Naive thymus-derived CD4-positive, alpha-beta T cell (primary cell): ENCODE results near the gene ARMCX6. TPM values are rescaled to one million over a fixed set of nuclear protein-coding genes. Genes with fewer than 3 reads are reported as not detected.
"Not testable (repeated sequence)": the region's sequence is repeated elsewhere in the genome, so short reads cannot be mapped to it uniquely, and the experiment has no call there.

Source experiments
- ATAC-seq: fragments of 150-1000 bp; cut with Tn5 transposase; 2 replicates; pipeline ENCODE4 v1.10.0; 2021; ENCODE audit warnings: mild to moderate bottlenecking, moderate library complexity
- CTCF ChIA-PET: fragments of 350-600 bp; sonication (Branson Sonifier 250); formaldehyde crosslinking; loops from one replicate; lab custom pipeline; 2021; ENCODE audit warnings: antibody characterized with exemption; lab: Charles Lee
- POLR2A ChIA-PET: fragments of 350-600 bp; sonication (Branson Sonifier 250); formaldehyde crosslinking; loops from one replicate; lab custom pipeline; 2021; ENCODE audit warnings: antibody characterized with exemption, inconsistent platforms; lab: Charles Lee
- DNase-seq, 9 donors: peaks; one replicate each; pipeline versions ENCODE4 v3.0.0 to v3.0.0-alpha.2; 2020 to 2022; ENCODE audit warnings: mixed read lengths in 1 of 9
- H3K27ac ChIP-seq: one replicate; pipeline ENCODE4 v1.7.0; 2013; ENCODE audit warnings: mild to moderate bottlenecking, low read depth, low read length, moderate library complexity
- H3K27me3 ChIP-seq, 2 donors: one replicate each; pipeline ENCODE4 v1.7.0; 2013; ENCODE audit warnings: low read length in 2 of 2, mild to moderate bottlenecking in 2 of 2, moderate library complexity in 2 of 2; ENCODE audit not compliant: control insufficient read depth in 2 of 2, insufficient read depth in 2 of 2
- H3K36me3 ChIP-seq, 3 experiments: 1 replicate in 2 of 3; 2 replicates in 1 of 3; pipeline ENCODE4 v1.7.0; 2013; ENCODE audit warnings: low read length in 3 of 3, mild to moderate bottlenecking in 3 of 3, moderate library complexity in 1 of 3; ENCODE audit not compliant: insufficient read depth in 3 of 3, control insufficient read depth in 2 of 3
- H3K4me1 ChIP-seq, 2 donors: one replicate each; pipeline ENCODE4 v1.7.0; 2013; ENCODE audit warnings: low read length in 2 of 2, mild to moderate bottlenecking in 2 of 2, moderate library complexity in 1 of 2; ENCODE audit not compliant: control insufficient read depth in 2 of 2, insufficient read depth in 2 of 2
- H3K4me3 ChIP-seq: 2 replicates; pipeline ENCODE4 v1.7.0; 2013; ENCODE audit warnings: mild to moderate bottlenecking, low read length
- H3K9me3 ChIP-seq, 3 experiments: 1 replicate in 2 of 3; 2 replicates in 1 of 3; pipeline ENCODE4 v1.7.0; 2013; ENCODE audit warnings: low read length in 3 of 3; ENCODE audit not compliant: control insufficient read depth in 2 of 3
- H3K27ac Mint-ChIP-seq, 9 donors: one replicate each; pipeline ENCODE4 v1.8.0; 2020 to 2022; ENCODE audit warnings: mixed read lengths in 9 of 9, mild to moderate bottlenecking in 8 of 9, moderate library complexity in 5 of 9, inconsistent platforms in 2 of 9
- H3K27me3 Mint-ChIP-seq, 5 donors: one replicate each; pipeline ENCODE4 v1.8.0; 2021 to 2022; ENCODE audit warnings: mixed read lengths in 5 of 5, mild to moderate bottlenecking in 1 of 5
- H3K36me3 Mint-ChIP-seq, 5 donors: one replicate each; pipeline ENCODE4 v1.8.0; 2020 to 2022; ENCODE audit warnings: mixed read lengths in 5 of 5, mild to moderate bottlenecking in 3 of 5, inconsistent platforms in 1 of 5
- H3K4me1 Mint-ChIP-seq, 7 donors: one replicate each; pipeline ENCODE4 v1.8.0; 2020 to 2022; ENCODE audit warnings: mixed read lengths in 7 of 7, mild to moderate bottlenecking in 3 of 7, inconsistent platforms in 1 of 7
- H3K4me3 Mint-ChIP-seq, 10 donors: one replicate each; pipeline ENCODE4 v1.8.0; 2020 to 2022; ENCODE audit warnings: mild to moderate bottlenecking in 10 of 10, mixed read lengths in 10 of 10, moderate library complexity in 6 of 10, inconsistent platforms in 2 of 10
- H3K9me3 Mint-ChIP-seq, 11 donors: one replicate each; pipeline ENCODE4 v1.8.0; 2020 to 2022; ENCODE audit warnings: mixed read lengths in 11 of 11, mild to moderate bottlenecking in 4 of 11, inconsistent platforms in 1 of 11, moderate library complexity in 1 of 11
- intact Hi-C, 2 donors: fragments of 100-400 bp; cut with micrococcal nuclease; formaldehyde crosslinking; loops; one replicate each; pipeline ENCODE4 v1.15.1; 2023
- polyA plus RNA-seq, 2 donors: library from polyadenylated mRNA; unstranded; fragments of 300-500 nt; fragmentation: Illumina TruSeq; gene quantifications; one replicate each; pipeline ENCODE4 v1.2.3, GENCODE V29; 2021
- total RNA-seq, 6 experiments: library from RNA in 5 of 6; stranded (reverse) in 5 of 6; gene quantifications; 1 replicate in 5 of 6; 2 replicates in 1 of 6; pipeline ENCODE4 v1.2.3 and lab custom pipeline; 2021 to 2026

The ARMCX6 gene
- total and polyA plus RNA-seq, 7 experiments from 2014 or later, result 27.3 to 60.1 (median 42.0) TPM

DNA sequence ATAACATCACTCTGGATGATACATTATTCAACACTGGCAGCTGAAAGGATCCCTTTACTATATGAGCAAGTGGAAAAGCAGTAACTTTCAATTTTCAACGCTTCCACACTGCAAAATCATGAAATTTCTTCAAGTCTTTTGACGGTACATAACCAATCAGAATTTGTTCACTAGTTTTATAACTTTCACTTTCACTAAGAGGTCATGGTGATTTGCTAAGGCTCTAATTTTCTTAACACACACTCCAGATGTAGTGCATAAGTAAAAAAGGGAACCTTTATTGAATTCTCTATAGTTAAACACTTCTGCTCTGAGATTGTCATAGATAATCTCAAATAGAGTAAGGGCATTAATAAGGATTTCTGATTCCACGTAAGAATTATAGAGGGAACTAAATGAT is 37.7 kb upstream of the ARMCX6 start:
- no peaks in the 10 kb centered on the region for H3K36me3 ChIP-seq
- H3K4me3 Mint-ChIP-seq, result peak overlapping the region; percentile 14 to 79 (median 69)
- H3K9me3 ChIP-seq, result no peaks in the 10 kb centered on the region
- peak overlapping the region; percentile 44 for H3K27ac ChIP-seq
- DNase-seq (peak in 2 of 9 donors; percentile 10 to 23), ATAC-seq (peak; percentile 38)
- CTCF ChIA-PET, result no interaction called here
- peaks cover 0 to 3% (median 0%) of the 10 kb centered on the region in 11 donors for H3K9me3 Mint-ChIP-seq
- no peaks in the 10 kb centered on the region for H3K4me1 ChIP-seq
- H3K27ac Mint-ChIP-seq, result peak overlapping the region; percentile 38 to 91 (median 70)
- intact Hi-C loops, result loop anchor here in 1 of 2 donors (10.0 kb wide), 1 partner anchor 139 kb away; no protein-coding TSS in a partner anchor
- no peaks in the 10 kb centered on the region for H3K27me3 ChIP-seq
- peaks cover 8 to 23% (median 14%) of the 10 kb centered on the region in 7 donors for H3K4me1 Mint-ChIP-seq
- POLR2A ChIA-PET, result no interaction called here
- no peaks in the 10 kb centered on the region for H3K36me3 Mint-ChIP-seq
- H3K27me3 Mint-ChIP-seq, result peaks cover 0 to 2% (median 0%) of the 10 kb centered on the region in 5 donors
- H3K4me3 ChIP-seq, result peak overlapping the region; percentile 13

DNA sequence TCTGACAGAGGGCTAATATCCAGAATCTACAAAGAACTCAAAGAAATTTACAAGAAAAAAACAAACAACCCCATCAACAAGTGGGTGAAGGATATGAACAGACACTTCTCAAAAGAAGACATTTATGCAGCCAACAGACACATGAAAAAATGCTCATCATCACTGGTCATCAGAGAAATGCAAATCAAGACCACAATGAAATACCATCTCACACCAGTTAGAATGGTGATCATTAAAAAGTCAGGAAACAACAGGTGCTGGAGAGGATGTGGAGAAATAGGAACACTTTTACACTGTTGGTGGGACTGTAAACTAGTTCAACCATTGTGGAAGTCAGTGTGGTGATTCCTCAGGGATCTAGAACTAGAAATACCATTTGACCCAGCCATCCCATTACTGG is 29.9 kb upstream of the ARMCX6 start:
- H3K27me3 ChIP-seq, intact Hi-C loops, H3K36me3 ChIP-seq, H3K27ac ChIP-seq, DNase-seq, H3K4me3 Mint-ChIP-seq, H3K4me1 ChIP-seq, H3K27ac Mint-ChIP-seq, H3K4me3 ChIP-seq, H3K36me3 Mint-ChIP-seq, H3K27me3 Mint-ChIP-seq, ATAC-seq, POLR2A ChIA-PET, CTCF ChIA-PET, H3K9me3 ChIP-seq, H3K9me3 Mint-ChIP-seq, H3K4me1 Mint-ChIP-seq: not testable (repeated sequence)

DNA sequence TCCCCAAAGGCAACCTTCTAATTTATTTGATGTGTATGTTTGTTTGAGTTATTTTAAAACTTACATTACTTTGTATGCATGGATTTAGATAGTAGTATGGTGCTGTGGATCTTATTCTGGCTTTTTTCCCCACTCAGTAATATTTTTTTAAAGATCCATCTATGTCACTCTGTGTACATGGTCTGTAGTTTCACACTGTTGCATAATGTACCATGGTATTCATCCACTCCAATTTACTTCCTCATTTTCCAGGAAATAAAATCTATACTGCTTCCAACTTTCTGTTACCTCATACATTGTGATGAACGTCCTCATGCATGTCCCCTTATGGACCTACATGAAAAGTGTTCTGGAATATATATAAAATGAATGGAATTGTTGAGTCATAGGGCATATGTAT is 24.3 kb upstream of the ARMCX6 start:
- H3K4me3 ChIP-seq, result no peak overlapping the region
- no peaks in the 10 kb centered on the region for H3K4me1 ChIP-seq
- Mint-ChIP-seq H3K27ac (no peak overlapping the region), H3K27me3 (no peaks in the 10 kb centered on the region), H3K4me3 (no peak overlapping the region), H3K4me1 (no peaks in the 10 kb centered on the region), H3K36me3 (no peaks in the 10 kb centered on the region), H3K9me3 (no peaks in the 10 kb centered on the region)
- H3K9me3 ChIP-seq, result no peaks in the 10 kb centered on the region
- DNase-seq, result no peak
- intact Hi-C loops, result no loop called here
- H3K27ac ChIP-seq, result no peak overlapping the region
- ChIA-PET CTCF (no interaction called here), POLR2A (no interaction called here)
- no peaks in the 10 kb centered on the region for H3K27me3 ChIP-seq
- ATAC-seq, result no peak
- no peaks in the 10 kb centered on the region for H3K36me3 ChIP-seq

DNA sequence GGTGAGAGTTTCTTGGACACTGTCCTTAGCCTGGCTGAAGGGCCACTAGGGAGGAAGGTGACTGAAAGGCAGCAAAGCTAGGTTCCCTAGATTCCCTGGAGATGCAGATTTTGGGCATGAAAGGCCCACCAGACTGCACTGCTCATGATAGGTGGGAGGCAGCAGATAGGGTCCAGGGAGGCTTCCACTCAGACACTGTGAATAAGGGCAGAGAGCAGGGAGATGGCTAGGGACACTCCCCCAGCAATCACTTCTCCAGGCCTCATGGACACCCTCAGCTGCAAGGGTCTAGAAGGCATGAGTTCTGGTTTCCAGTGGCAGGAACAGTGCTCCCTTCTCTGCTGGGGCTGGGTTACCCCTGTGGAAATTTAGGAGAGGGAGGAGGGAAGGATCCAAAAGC is 21.8 kb upstream of the ARMCX6 start:
- no peak for ATAC-seq
- no peak overlapping the region for H3K27ac Mint-ChIP-seq
- DNase-seq, result no peak
- H3K9me3 Mint-ChIP-seq, result no peaks in the 10 kb centered on the region
- CTCF ChIA-PET, result no interaction called here
- H3K4me1 Mint-ChIP-seq, result no peaks in the 10 kb centered on the region
- Histone ChIP-seq H3K4me3 (no peak overlapping the region), H3K36me3 (no peaks in the 10 kb centered on the region), H3K9me3 (no peaks in the 10 kb centered on the region), H3K27me3 (no peaks in the 10 kb centered on the region), H3K27ac (no peak overlapping the region), H3K4me1 (no peaks in the 10 kb centered on the region)
- POLR2A ChIA-PET, result no interaction called here
- H3K27me3 Mint-ChIP-seq, result no peaks in the 10 kb centered on the region
- intact Hi-C loops, result no loop called here
- no peak overlapping the region for H3K4me3 Mint-ChIP-seq
- peaks cover 0 to 5% (median 0%) of the 10 kb centered on the region in 5 donors for H3K36me3 Mint-ChIP-seq

DNA sequence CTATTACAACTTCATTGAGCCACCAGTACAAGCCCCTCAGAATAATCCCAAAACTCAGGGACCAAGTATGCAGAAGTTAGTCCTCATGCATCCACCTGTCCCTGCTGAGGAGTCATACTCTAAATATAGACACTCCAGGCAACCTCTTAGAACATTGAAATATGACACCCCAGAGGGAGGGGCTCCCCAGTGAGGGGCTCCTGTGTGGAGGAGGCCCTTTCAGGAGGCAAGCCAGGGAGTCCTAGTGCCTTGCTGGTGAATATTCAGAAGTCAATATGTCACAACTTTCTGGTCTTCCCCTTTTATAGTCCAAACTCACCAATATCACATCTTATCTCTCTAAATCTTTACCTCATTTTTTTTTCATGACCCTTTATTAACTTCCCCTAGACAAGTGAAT is 1.6 kb upstream of the ARMCX6 start:
- peaks cover 0 to 7% (median 3%) of the 10 kb centered on the region in 5 donors for H3K36me3 Mint-ChIP-seq
- intact Hi-C loops, result loop anchor here (5.0 to 10.0 kb wide), 4 partner anchors 138 to 538 kb away; partner anchors contain the start of genes BEX5 (in 1 of the 2) and CENPI (in 1 of the 2)
- peak overlapping the region in 1 of 9 donors; percentile 10 for H3K27ac Mint-ChIP-seq
- Histone ChIP-seq H3K27me3 (no peaks in the 10 kb centered on the region), H3K4me3 (no peak overlapping the region), H3K9me3 (no peaks in the 10 kb centered on the region), H3K27ac (no peak overlapping the region), H3K4me1 (peaks cover 7 to 9% of the 10 kb centered on the region in 2 donors), H3K36me3 (peaks cover 0 to 5% (median 0%) of the 10 kb centered on the region in 3 experiments)
- H3K9me3 Mint-ChIP-seq, result no peaks in the 10 kb centered on the region
- ChIA-PET POLR2A (no interaction called here), CTCF (no interaction called here)
- ATAC-seq (no peak), DNase-seq (no peak)
- no peaks in the 10 kb centered on the region for H3K27me3 Mint-ChIP-seq
- H3K4me3 Mint-ChIP-seq, result no peak overlapping the region
- H3K4me1 Mint-ChIP-seq, result peaks cover 5 to 36% (median 26%) of the 10 kb centered on the region in 7 donors

DNA sequence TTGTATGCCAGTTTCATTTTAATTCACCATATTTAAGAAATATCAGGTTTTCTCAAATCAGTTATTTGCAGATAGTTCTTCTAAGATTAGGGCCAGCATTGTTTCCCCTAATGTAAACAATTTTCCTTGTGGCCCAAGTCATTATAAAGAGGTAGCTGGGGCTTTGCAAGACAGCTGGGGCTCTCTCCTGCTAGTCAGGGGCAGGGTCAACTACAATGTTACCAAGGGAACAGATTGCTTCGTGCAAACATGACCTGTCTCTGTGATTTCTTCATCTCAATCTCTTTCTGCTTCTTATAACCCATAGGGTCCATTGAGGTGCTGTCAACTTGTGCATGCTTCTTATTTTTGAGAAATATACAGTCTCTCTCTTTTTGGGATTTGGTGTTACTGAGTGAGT is 12.1 kb downstream of the ARMCX6 start:
- intact Hi-C loops, result no loop called here
- no peaks in the 10 kb centered on the region for H3K36me3 Mint-ChIP-seq
- POLR2A ChIA-PET, result no interaction called here
- H3K27ac Mint-ChIP-seq, result no peak overlapping the region
- no peaks in the 10 kb centered on the region for H3K9me3 ChIP-seq
- peaks cover 0 to 10% (median 0%) of the 10 kb centered on the region in 5 donors for H3K27me3 Mint-ChIP-seq
- H3K4me3 ChIP-seq, result no peak overlapping the region
- no peaks in the 10 kb centered on the region for H3K9me3 Mint-ChIP-seq
- ATAC-seq (no peak), DNase-seq (no peak)
- H3K36me3 ChIP-seq, result no peaks in the 10 kb centered on the region
- CTCF ChIA-PET, result no interaction called here
- H3K27ac ChIP-seq, result no peak overlapping the region
- no peak overlapping the region for H3K4me3 Mint-ChIP-seq
- no peaks in the 10 kb centered on the region for H3K27me3 ChIP-seq
- H3K4me1 ChIP-seq, result no peaks in the 10 kb centered on the region
- no peaks in the 10 kb centered on the region for H3K4me1 Mint-ChIP-seq

DNA sequence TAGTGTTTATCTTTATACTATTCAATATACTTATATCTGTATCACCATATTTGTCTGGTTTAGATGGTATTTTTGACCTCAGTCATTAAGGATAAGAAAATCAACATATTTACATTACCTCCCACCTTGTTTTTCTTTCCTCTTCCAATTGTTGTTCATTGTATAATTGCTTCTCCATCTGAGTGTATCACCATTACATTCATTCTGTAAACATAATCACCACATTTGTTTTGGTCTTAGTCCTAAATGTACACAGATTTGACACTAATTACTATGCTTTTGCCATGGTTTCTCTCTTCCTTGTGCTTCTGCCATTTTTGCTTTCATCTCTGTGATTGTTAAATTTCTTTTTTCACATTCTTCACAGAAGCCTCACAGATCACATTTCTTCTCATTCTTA is 12.7 kb downstream of the ARMCX6 start:
- no peaks in the 10 kb centered on the region for H3K9me3 ChIP-seq
- intact Hi-C loops, result no loop called here
- H3K27me3 ChIP-seq, result no peaks in the 10 kb centered on the region
- DNase-seq (no peak), ATAC-seq (no peak)
- Mint-ChIP-seq H3K9me3 (no peaks in the 10 kb centered on the region), H3K36me3 (no peaks in the 10 kb centered on the region), H3K4me1 (no peaks in the 10 kb centered on the region), H3K4me3 (no peak overlapping the region), H3K27me3 (peaks cover 0 to 10% (median 0%) of the 10 kb centered on the region in 5 donors), H3K27ac (no peak overlapping the region)
- no peak overlapping the region for H3K4me3 ChIP-seq
- H3K4me1 ChIP-seq, result no peaks in the 10 kb centered on the region
- ChIA-PET CTCF (no interaction called here), POLR2A (no interaction called here)
- H3K36me3 ChIP-seq, result no peaks in the 10 kb centered on the region
- H3K27ac ChIP-seq, result no peak overlapping the region
